Trophoblast cell (in vitro differentiated cells and primary cell): Measurements from ENCODE around the gene GNAI3.

Source experiments
- DNase-seq, 2 donors: peaks; one replicate each; pipeline ENCODE4 v3.0.0-alpha.2; 2016
- H2AFZ ChIP-seq: 2 replicates; pipeline ENCODE4 v1.6.1; 2013; ENCODE audit warnings: low read length, moderate library complexity, mild to moderate bottlenecking; ENCODE audit not compliant: insufficient read depth, poor library complexity
- H2AK5ac ChIP-seq: 2 replicates; pipeline ENCODE4 v1.6.1; 2013; ENCODE audit warnings: mild to moderate bottlenecking, low read length
- H2BK120ac ChIP-seq: 2 replicates; pipeline ENCODE4 v1.6.1; 2013; ENCODE audit warnings: low read length, mild to moderate bottlenecking, moderate library complexity; ENCODE audit not compliant: insufficient read depth, poor library complexity
- H2BK12ac ChIP-seq: 2 replicates; pipeline ENCODE4 v1.6.1; 2013; ENCODE audit warnings: mild to moderate bottlenecking, low read length, moderate library complexity
- H2BK5ac ChIP-seq: 2 replicates; pipeline ENCODE4 v1.6.1; 2013; ENCODE audit warnings: low read length, low read depth, moderate library complexity, mild to moderate bottlenecking; ENCODE audit not compliant: poor library complexity
- H3K14ac ChIP-seq: 2 replicates; pipeline ENCODE4 v1.6.1; 2013; ENCODE audit warnings: mild to moderate bottlenecking, low read length
- H3K18ac ChIP-seq: 2 replicates; pipeline ENCODE4 v1.6.1; 2013; ENCODE audit warnings: mild to moderate bottlenecking, low read length
- H3K23ac ChIP-seq: 2 replicates; pipeline ENCODE4 v1.6.1; 2013; ENCODE audit warnings: low read length
- H3K27ac ChIP-seq: 2 replicates; pipeline ENCODE4 v1.5.1; 2013; ENCODE audit warnings: low read depth, mild to moderate bottlenecking, inconsistent platforms, low read length, moderate library complexity
- H3K27me3 ChIP-seq: 2 replicates; pipeline ENCODE4 v1.6.1; 2013; ENCODE audit warnings: inconsistent platforms, mild to moderate bottlenecking, low read length, moderate library complexity; ENCODE audit not compliant: insufficient read depth
- H3K36me3 ChIP-seq, 2 experiments: 1 replicate in 1 of 2; 2 replicates in 1 of 2; pipeline ENCODE4 v1.6.1; 2013; ENCODE audit warnings: low read length in 2 of 2, mild to moderate bottlenecking in 2 of 2, moderate library complexity in 1 of 2; ENCODE audit not compliant: insufficient read depth in 2 of 2, control insufficient read depth in 1 of 2
- H3K4ac ChIP-seq: 2 replicates; pipeline ENCODE4 v1.6.1; 2013; ENCODE audit warnings: low read depth, mild to moderate bottlenecking, low read length, moderate library complexity
- H3K4me1 ChIP-seq, 2 experiments: 1 replicate in 1 of 2; 2 replicates in 1 of 2; pipeline ENCODE4 v1.6.1; 2013; ENCODE audit warnings: low read length in 2 of 2, mild to moderate bottlenecking in 2 of 2, moderate library complexity in 1 of 2; ENCODE audit not compliant: insufficient read depth in 2 of 2, control insufficient read depth in 1 of 2
- H3K4me2 ChIP-seq: 2 replicates; pipeline ENCODE4 v1.6.1; 2013; ENCODE audit warnings: inconsistent platforms, mild to moderate bottlenecking, low read length, moderate library complexity
- H3K4me3 ChIP-seq: 2 replicates; pipeline ENCODE4 v1.5.1; 2013; ENCODE audit warnings: mild to moderate bottlenecking, low read depth, low read length, inconsistent platforms
- H3K79me1 ChIP-seq: one replicate; pipeline ENCODE4 v1.6.1; 2013; ENCODE audit warnings: low read length
- H3K79me2 ChIP-seq: 2 replicates; pipeline ENCODE4 v1.6.1; 2013; ENCODE audit warnings: low read length, mild to moderate bottlenecking; ENCODE audit not compliant: control insufficient read depth, insufficient read depth, poor library complexity
- H3K9ac ChIP-seq: 2 replicates; pipeline ENCODE4 v1.6.1; 2013; ENCODE audit warnings: mild to moderate bottlenecking, low read length
- H3K9me3 ChIP-seq: 2 replicates; pipeline ENCODE4 v1.6.1; 2013; ENCODE audit warnings: low read depth, mild to moderate bottlenecking, control low read depth, inconsistent platforms, low read length; ENCODE audit not compliant: insufficient read depth
- H4K12ac ChIP-seq: 2 replicates; pipeline ENCODE4 v1.6.1; 2013; ENCODE audit warnings: low read depth, mild to moderate bottlenecking, low read length, moderate library complexity
- H4K8ac ChIP-seq: 2 replicates; pipeline ENCODE4 v1.6.1; 2013; ENCODE audit warnings: low read depth, mild to moderate bottlenecking, low read length, moderate library complexity
- H4K91ac ChIP-seq: one replicate; pipeline ENCODE4 v1.6.1; 2013; ENCODE audit warnings: low read depth, mild to moderate bottlenecking, low read length, moderate library complexity
- WGBS: extraction: QIAGEN DNeasy Blood & Tissue Kit; methylation state at CpG from one replicate; pipeline ENCODE4 v1.1.7; 2013; ENCODE audit warnings: missing lambda C conversion rate; ENCODE audit not compliant: insufficient read length, insufficient coverage; ENCODE audit errors: extremely low coverage; 5-methylcytosine and 5-hydroxymethylcytosine counted together

The GNAI3 gene

DNA sequence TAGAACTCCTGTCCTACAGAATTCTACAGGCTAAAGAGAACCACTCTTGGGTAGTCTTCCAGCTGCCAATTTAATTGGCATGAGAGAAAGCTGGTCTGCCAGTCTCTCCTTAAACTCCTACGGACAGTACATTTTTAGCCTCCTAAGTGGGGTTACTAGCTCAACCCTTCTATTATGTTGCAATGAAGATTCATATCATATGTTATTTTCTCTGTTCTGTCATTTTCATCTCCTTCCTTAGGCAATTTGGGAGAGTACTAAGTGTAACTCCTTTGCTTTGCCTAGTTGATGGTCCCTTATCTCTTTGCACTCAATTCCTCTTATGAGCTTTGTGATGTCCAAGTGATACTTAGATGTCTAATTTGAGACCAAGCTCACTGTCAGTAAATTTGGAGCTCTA lies 57.0 kb downstream of the GNAI3 start:
- no peak overlapping the region for H2BK120ac ChIP-seq

DNA sequence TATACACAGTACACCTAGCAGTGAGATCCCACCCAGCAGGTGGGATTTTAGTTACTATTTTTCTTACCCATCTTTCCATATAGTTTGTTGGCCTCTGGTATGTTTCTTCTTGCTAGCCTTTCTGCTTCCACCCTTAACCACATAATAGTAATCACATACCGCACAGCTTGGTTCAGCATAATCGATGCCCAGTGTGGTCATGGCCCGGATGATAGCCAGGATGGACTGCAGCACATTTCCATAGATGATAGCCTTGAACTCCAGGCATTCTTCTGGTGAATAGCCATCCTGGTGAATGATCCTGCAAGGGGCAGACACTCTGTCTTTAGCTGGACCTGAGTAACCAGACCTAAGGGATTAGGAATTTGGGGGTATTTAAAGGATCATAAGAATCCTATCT lies 61.5 kb downstream of the GNAI3 start:
- no peak overlapping the region for H3K4me3 ChIP-seq
- peak overlapping the region; percentile 2 for H2BK5ac ChIP-seq
- no peak overlapping the region for H4K91ac ChIP-seq
- H2BK12ac ChIP-seq = no peak overlapping the region
- peaks cover 12 to 13% of the 10 kb centered on the region in 2 experiments for H3K4me1 ChIP-seq
- H3K36me3 ChIP-seq = peaks cover 0 to 3% of the 10 kb centered on the region in 2 experiments
- H2BK120ac ChIP-seq = no peak overlapping the region
- no peak for DNase-seq
- no peak overlapping the region for H3K23ac ChIP-seq
- no peak overlapping the region for H2AFZ ChIP-seq
- no peaks in the 10 kb centered on the region for H3K79me2 ChIP-seq
- H2AK5ac ChIP-seq = no peak overlapping the region
- H3K79me1 ChIP-seq = peaks cover 2% of the 10 kb centered on the region
- no peaks in the 10 kb centered on the region for H3K9me3 ChIP-seq
- H3K9ac ChIP-seq = no peak overlapping the region
- no peak overlapping the region for H3K18ac ChIP-seq
- H3K27ac ChIP-seq = no peak overlapping the region
- H3K4ac ChIP-seq = no peak overlapping the region
- no peak overlapping the region for H3K14ac ChIP-seq
- H4K8ac ChIP-seq = no peak overlapping the region
- WGBS = no CpG with 5 or more reads among the region's 3 CpGs
- H3K4me2 ChIP-seq = no peak overlapping the region
- H4K12ac ChIP-seq = no peak overlapping the region
- no peaks in the 10 kb centered on the region for H3K27me3 ChIP-seq

More for the DNA sequence above, 57.0 kb downstream of the GNAI3 start:
- H3K27ac ChIP-seq = no peak overlapping the region
- no peak overlapping the region for H2AFZ ChIP-seq
- H3K18ac ChIP-seq = no peak overlapping the region
- no peak overlapping the region for H3K4me3 ChIP-seq
- no peaks in the 10 kb centered on the region for H3K79me1 ChIP-seq
- no peak overlapping the region for H2BK5ac ChIP-seq
- H3K27me3 ChIP-seq = no peaks in the 10 kb centered on the region
- H2AK5ac ChIP-seq = no peak overlapping the region
- WGBS = no CpG with 5 or more reads among the region's 1 CpG
- no peak overlapping the region for H4K91ac ChIP-seq
- no peak overlapping the region for H3K23ac ChIP-seq
- H3K9me3 ChIP-seq = no peaks in the 10 kb centered on the region
- no peak for DNase-seq
- peaks cover 0 to 3% of the 10 kb centered on the region in 2 experiments for H3K36me3 ChIP-seq
- no peak overlapping the region for H3K9ac ChIP-seq
- no peak overlapping the region for H3K4ac ChIP-seq
- H3K4me1 ChIP-seq = peaks cover 6% of the 10 kb centered on the region in 2 experiments
- no peak overlapping the region for H2BK12ac ChIP-seq
- H4K12ac ChIP-seq = no peak overlapping the region
- no peaks in the 10 kb centered on the region for H3K79me2 ChIP-seq
- H3K4me2 ChIP-seq = no peak overlapping the region
- no peak overlapping the region for H4K8ac ChIP-seq
- H3K14ac ChIP-seq = no peak overlapping the region

DNA sequence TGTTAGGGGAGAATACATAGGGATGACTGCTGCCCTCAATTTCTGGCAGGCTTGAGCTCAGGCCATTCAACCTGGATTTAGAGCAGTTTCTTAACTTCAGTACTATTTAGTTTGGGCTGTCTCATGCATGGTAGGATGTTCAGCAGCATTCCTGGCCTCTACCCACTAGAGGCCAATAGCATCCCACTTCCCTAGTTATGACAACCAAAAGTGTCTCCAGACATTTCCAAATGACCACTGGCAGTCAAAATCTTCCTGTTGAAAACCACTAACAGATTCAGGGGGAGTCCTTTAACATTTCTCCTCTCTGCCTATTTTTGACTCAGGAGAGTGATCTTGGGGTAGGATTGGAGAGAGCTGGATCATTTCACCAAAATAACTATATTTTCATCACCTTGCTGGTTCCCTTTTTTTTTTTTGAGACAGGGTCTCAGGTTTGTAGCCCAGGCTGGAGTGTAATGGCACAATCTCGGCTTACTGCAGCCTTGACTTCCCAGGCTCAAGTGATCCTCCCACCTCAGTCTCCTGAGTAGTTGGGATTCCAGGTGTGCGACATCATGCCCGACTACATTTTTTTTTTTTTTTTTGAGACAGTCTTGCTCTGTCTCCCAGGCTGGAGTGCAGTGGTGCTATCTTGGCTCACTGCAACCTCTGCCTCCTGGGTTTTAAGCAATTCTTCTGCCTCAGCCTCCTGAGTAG lies 62.3 kb downstream of the GNAI3 start:
- H2AK5ac ChIP-seq = no peak overlapping the region

GRCh38 chr1:109611308-109611990 lies 63.0 kb downstream of the GNAI3 start:
- Histone ChIP-seq H4K91ac (peak overlapping the region; percentile 83), H4K12ac (no peak overlapping the region), H3K23ac (no peak overlapping the region), H3K27ac (no peak overlapping the region), H2AK5ac (peak overlapping the region; percentile 26), H3K18ac (peak overlapping the region; percentile 86), H3K4me3 (no peak overlapping the region), H3K4me1 (peaks cover 12 to 13% of the 10 kb centered on the region in 2 experiments), H3K9me3 (no peaks in the 10 kb centered on the region), H3K14ac (no peak overlapping the region), H4K8ac (no peak overlapping the region), H3K4me2 (no peak overlapping the region), H2BK120ac (no peak overlapping the region), H3K9ac (no peak overlapping the region), H2AFZ (peak overlapping the region; percentile 71), H3K79me2 (no peaks in the 10 kb centered on the region), H3K36me3 (no peaks in the 10 kb centered on the region), H3K27me3 (no peaks in the 10 kb centered on the region), H2BK5ac (no peak overlapping the region), H3K79me1 (peaks cover 2% of the 10 kb centered on the region), H3K4ac (no peak overlapping the region), H2BK12ac (peak overlapping the region; percentile 76)
- DNase-seq = no peak
- WGBS = no CpG with 5 or more reads among the region's 13 CpGs

More for the DNA sequence above, 62.3 kb downstream of the GNAI3 start:
- Histone ChIP-seq H3K9ac (no peak overlapping the region), H2BK12ac (peak overlapping the region; percentile 38), H3K4me3 (no peak overlapping the region), H3K36me3 (peaks cover 0 to 2% of the 10 kb centered on the region in 2 experiments), H4K91ac (peak overlapping the region; percentile 23), H2BK5ac (no peak overlapping the region), H3K27me3 (no peaks in the 10 kb centered on the region), H3K4ac (no peak overlapping the region), H3K79me1 (peaks cover 2% of the 10 kb centered on the region), H3K18ac (no peak overlapping the region), H2BK120ac (peak overlapping the region; percentile 56), H3K27ac (peak overlapping the region; percentile 74), H3K4me1 (peaks cover 12 to 13% of the 10 kb centered on the region in 2 experiments), H3K9me3 (no peaks in the 10 kb centered on the region), H4K12ac (no peak overlapping the region), H2AFZ (no peak overlapping the region), H3K23ac (peak overlapping the region; percentile 49), H3K79me2 (no peaks in the 10 kb centered on the region), H4K8ac (no peak overlapping the region), H3K4me2 (peak overlapping the region; percentile 46), H3K14ac (peak overlapping the region; percentile 55)
- DNase-seq = peak in 1 of 2 donors; percentile 48
- no CpG with 5 or more reads among the region's 3 CpGs for WGBS
